DND-41 (cell line): Measurements from ENCODE around the gene CMBL.

Experiments
- EZH2 ChIP-seq: IDR thresholded peaks from 3 replicates; pipeline ENCODE4 v1.6.1; 2012; ENCODE audit warnings: borderline replicate concordance, low read depth, mild to moderate bottlenecking, moderate library complexity, low read length, inconsistent platforms; ENCODE audit not compliant: severe bottlenecking
- TF ChIP-seq, protein P1 (sequence below): IDR thresholded peaks from 2 replicates; pipeline ENCODE4 v1.5.1; 2012; ENCODE audit warnings: borderline replicate concordance, low read length, moderate library complexity, mild to moderate bottlenecking; ENCODE audit not compliant: poor library complexity, severe bottlenecking; ENCODE audit errors: extremely low read depth

DNA sequence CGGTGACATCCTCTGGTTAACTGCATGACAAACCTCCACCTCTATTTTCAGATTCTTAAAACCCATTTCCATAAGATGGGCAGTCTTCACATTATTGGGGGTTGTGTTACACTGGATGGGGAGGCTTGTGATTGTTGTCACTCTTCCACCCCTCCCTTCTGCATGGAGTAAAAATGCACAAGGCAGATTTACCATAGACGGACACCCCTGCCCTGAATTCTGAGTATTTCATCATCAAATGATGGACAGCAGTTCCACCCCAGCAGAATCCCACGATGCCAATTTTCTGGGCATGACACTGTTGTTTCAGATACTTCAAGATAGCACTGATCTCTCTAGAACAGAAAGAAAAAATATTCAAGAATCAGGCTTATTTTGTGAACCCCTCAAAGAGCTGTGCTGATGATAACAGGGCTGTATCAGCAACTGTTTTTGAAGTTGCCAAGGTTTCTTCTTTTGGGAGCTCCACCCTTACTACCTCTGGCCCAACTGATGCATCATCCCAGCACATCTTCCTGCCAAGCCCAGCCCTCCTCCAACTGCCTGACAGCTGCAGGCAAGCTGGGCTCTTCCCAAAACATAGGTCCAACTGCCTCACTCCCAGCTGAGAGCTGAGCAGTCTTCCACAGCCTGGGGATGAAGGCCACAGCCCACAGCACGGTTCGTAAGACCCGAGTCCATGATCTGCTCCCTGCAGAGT, 21.4 kb downstream of the CMBL start:
- no peak for TF ChIP-seq EZH2
- TF ChIP-seq, protein P1, sequence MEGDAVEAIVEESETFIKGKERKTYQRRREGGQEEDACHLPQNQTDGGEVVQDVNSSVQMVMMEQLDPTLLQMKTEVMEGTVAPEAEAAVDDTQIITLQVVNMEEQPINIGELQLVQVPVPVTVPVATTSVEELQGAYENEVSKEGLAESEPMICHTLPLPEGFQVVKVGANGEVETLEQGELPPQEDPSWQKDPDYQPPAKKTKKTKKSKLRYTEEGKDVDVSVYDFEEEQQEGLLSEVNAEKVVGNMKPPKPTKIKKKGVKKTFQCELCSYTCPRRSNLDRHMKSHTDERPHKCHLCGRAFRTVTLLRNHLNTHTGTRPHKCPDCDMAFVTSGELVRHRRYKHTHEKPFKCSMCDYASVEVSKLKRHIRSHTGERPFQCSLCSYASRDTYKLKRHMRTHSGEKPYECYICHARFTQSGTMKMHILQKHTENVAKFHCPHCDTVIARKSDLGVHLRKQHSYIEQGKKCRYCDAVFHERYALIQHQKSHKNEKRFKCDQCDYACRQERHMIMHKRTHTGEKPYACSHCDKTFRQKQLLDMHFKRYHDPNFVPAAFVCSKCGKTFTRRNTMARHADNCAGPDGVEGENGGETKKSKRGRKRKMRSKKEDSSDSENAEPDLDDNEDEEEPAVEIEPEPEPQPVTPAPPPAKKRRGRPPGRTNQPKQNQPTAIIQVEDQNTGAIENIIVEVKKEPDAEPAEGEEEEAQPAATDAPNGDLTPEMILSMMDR, result no peak
